Activated CD4-positive, CD25-positive, alpha-beta regulatory T cell treated with anti-CD3 and anti-CD28 coated beads, Interleukin-2, amount 50 U/mL, for 16 hours (primary cell): Measurements from ENCODE around the gene SURF1.
"Not testable (repeated sequence)": the region's sequence is repeated elsewhere in the genome, so short reads cannot be mapped to it uniquely, and the experiment has no call there.

Experiments used
- DNase-seq: peaks from one replicate; pipeline ENCODE4 v3.0.0-alpha.2; 2020; ENCODE audit warnings: low read depth, low spot score

SURF1 gene

DNA sequence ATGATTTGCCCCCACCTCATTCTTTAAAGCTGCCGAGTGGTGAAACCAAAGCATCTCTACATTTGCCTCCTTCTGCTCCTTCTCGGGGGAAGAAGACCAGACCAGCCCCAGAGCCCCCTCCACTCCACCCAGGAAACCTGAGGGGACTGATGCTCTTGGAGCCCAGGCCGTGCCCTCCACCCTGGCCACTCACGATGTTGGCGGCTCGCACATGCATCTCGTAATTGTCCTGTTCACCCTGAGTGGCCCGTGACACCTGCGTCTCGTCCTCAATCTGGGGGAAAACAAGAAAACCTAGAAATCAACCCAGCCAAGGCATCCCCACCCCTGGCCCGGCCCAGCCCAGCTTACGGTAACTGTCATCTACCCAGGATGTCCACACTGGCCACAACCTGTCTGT lies 11.3 kb downstream of the SURF1 start:
- DNase-seq, result no peak

DNA sequence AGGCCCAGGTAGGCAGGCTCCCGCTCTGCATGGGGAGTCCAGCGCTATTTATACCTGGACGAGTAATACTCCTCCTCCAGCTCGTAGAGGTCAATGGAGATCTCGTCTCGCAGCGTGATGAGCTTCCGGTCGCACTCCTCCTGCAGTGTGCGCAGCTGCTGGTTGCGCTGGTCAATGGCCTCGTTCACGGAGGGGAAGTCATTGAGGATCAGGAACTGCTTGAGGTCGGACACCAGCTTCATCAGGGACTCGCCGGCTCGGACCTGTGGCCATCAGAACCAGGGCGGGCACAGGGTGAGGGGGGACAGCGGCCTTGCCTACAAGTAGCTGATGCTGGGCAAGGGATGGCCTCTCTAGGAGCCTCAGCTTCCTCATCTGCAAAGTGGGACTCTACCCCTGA lies 12.2 kb downstream of the SURF1 start:
- no peak for DNase-seq

DNA sequence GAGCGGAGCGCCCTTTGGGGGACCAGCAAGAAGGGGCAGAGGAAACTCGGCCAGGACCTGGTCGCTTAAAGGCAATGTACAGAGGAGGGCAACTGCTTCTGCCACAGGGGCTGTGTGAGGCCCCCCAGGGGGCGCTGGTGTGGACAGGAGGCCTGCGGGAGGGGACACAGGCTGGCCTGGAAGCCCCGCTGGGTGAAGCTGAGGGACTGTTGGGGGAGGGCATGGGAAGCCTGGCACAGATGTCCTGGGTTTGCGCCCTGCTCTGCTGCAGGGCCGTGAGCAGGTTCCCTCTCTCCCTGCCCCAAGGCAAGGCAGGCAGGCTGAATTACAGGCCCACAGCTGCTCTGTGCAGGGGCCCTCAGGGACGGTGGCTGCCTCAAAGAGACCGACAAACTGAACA lies 13.7 kb downstream of the SURF1 start:
- no peak for DNase-seq

DNA sequence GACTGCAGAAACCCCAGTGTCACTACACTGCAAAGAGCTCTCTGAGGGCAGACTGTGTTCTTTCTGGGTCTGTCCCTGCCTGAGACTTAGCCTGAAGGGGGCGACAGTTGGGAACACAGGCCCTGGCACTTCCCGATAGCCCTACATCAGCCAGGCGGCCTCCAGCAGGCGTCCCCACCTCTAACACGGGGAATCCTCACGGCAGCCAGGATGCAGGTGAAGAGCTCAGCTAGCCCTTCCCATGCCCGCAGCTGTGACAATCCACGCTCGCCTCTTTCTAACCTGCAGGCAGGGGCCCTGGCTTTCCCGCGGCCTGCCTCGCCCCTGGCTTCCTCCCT lies 14.2 kb downstream of the SURF1 start:
- DNase-seq, result no peak

DNA sequence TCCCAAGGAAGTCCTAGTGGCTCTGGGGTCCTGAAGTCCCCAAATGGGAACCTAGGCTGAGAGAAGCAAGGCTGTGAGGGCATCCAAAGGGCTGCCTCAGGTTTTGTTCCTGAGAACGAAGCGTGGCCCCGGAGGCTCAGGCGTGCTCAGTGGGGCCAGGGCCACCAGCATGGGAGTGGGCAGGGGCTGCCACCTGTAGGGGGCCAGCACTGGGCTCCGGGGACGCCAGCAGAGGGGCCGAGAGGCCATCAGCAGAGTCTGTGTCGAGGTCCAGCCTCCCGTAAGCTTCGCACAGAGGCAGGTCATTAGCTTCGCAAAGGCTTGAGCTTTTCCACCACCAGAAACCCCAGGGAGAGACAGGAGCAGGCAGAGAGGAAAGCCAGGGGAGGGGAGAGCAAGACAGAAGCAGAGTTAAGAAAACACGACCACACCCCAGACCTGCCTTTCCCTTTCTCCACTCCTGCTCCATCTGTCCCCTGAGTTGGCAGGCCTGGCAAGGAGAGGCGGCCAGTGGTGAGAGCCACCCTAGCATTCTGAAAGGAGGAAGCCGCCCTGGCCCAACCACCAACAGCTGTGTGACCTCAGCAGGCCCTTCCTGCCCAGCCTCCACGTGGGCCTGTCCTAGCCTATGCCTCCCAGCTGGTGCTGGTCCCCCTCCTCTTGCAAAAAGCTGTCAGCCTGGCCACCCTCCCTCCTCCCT lies 14.8 kb downstream of the SURF1 start:
- no peak for DNase-seq

DNA sequence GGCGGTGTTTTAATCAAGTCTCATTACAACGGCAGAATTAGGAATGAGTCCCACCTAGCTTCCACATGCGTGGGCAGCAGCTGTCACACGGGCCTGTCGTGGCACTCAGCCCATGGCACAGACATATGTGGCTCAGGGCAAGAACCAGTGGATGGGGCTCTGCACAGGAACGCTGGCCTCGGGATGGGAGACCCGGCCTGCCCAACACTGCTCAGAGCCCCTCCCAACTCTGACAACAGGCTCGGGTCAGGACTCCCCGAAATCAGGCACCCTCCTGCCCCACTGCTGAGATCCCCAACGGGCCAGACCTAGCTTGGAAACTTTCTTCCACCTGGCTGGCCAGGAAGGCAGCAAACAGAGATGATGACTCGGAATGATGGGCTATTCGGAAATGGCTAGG lies 15.4 kb downstream of the SURF1 start:
- no peak for DNase-seq

DNA sequence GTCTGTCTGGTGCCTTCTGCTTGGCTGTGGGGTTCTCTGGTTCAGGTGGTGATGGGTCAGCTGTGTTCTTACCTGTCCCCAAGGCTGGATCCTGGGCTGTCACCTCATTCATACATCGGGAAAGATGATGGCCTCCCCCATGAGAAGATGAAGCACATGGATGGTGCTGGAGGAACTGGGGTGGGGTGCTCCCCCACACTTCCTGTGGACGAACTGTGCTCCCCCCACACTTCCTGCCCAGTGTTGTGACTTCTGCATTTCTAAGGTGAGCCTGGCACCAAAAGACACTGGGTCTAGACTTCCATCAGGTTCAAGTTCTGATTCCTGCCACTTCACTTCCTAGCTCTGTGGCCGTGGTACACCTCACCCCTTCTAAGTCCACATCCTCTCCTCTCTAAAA lies 16.0 kb downstream of the SURF1 start:
- DNase-seq, result no peak

DNA sequence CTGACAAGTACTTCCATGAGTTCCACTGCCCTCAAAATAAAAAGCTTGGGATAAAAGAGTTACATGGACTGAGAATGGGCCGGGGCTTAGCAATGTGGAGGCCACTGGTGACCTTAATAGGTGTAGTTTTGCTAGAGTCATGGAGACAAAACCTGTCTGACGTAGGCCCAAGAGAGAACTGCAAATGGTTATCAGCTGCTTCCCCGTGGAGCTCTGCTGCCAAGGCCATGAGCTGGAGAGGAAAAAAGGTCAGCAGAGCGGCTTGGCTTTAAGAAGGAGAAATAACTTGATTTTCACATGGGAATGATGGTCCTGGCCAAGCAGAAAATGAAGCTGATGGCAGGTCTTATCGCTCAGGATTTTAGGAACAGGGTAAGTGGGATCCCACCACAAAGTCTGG lies 16.6 kb downstream of the SURF1 start:
- no peak for DNase-seq

DNA sequence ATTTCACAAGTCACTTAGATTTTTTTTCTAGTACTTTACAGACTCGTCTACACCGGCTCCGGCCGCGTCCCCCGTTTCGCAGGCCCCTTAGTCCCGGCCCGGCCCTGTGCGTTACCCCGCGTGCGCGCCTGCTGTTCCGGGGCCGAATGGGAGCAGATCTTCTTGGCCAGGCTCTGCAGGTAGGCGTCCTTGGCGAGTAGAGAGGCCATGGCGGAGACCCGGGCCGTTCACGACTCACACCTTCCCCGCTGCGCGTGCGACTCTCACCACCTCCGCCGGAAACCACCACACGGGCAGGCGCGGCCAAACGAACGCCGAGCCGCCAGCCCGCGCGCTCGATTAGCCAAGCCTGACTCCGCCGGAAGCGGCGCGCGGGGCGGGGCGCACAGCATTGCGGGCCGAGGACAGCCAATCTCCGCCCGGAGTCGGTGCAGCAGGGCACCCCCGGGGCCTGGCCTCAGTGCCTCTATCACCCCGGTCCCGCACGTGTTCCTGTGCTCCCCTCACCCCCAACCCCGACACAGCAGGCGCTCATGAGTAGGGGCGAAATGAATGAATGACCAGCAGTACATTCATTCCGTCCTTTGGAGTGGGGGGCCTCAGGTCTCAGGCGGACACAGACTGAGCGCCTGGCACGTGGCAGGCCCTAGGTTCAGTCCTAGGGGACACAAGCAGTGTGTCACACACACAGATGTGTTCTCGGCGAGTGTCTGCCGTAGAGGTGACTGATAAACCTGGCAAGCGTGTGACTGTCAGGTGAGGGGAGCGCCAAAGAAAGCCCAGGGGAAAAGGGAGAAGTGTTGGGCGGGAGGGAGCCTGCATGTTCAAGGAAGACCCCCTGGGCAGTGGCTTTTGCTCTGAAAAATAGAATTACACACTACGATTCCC lies 20.1 kb downstream of the SURF1 start, which contains the start of gene SURF6:
Gene SURF6, minus strand, starts transcription at position 265 of the 888 bp plus-strand sequence. Its CDS starts 56 bp downstream, at position 209.
- peak; percentile 88 for DNase-seq

DNA sequence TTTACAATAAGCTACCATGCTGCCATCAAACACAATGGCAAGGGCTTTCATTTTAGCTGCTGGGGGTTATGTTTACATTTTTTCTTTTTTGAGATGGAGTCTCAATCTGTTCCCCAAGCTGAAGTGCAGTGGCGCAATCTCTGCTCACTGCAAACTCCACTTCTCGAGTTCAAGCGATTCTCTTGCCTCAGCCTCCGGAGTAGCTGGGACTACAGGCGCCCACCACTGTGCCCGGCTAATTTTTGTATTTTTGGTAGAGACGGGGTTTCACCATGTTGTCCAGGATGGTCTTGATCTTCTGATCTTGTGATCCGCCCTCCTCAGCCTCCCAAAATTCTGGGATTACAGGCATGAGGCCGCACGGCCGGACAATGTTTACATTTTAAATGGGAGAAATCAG lies 21.4 kb downstream of the SURF1 start:
- not testable (repeated sequence) for DNase-seq

DNA sequence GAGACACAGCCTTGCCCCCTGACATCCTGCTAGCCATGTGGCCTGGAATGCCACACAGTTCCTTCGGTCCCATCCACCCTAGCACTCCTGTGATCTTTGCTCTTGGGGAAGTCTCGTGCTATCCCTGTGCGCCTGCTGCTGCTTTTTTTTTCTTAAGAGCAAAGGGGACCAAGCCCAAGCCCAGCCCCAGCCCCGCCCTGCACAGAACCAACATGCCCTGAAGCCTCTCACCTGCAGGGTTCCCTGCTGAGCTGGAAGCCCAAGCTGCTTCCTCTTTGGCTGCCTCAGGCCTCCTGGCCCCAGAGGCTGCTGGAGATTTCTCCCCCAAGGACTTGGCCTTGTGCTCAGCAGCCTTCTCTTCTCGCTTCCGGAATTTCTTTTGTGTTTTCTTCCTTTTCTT lies 22.1 kb downstream of the SURF1 start:
- DNase-seq, result no peak

DNA sequence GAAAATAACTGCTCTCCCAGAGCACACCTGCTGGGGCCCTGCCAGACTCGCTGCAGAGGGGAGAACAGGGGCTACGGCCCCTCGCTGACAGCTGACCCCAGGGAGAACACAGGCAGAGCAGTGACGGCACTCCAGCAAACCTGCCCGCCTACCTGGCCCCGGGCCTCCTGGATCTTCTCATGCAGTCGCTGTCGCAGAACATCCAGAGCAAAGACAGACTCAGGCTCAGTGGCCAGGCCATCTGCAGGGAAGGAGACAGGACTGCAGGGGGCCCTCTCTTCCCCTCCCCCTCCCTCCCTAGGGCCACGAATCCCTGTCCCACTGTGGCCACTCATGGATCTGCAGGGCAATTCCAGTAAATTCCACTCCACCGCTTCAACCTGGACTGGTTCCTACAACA lies 22.7 kb downstream of the SURF1 start:
- DNase-seq, result no peak

DNA sequence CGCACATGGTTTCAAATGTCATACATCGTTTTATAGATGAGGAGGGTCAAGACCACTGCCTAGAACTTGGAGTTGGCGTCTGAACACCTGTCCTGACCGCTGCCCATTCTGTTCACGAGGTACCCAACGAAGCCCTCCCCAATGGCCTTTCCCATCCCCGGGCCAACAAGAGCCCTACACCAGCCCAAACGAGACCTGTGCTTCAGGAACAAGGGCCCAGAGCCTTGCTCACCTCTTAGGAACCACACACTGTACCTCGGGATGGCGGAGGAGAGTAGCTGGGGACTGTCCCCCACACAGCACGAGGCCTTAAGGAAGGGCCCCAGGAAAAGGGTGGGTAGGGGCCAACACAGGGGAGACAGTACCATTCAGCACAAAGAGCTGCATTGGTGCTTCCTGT lies 23.3 kb downstream of the SURF1 start:
- no peak for DNase-seq

DNA sequence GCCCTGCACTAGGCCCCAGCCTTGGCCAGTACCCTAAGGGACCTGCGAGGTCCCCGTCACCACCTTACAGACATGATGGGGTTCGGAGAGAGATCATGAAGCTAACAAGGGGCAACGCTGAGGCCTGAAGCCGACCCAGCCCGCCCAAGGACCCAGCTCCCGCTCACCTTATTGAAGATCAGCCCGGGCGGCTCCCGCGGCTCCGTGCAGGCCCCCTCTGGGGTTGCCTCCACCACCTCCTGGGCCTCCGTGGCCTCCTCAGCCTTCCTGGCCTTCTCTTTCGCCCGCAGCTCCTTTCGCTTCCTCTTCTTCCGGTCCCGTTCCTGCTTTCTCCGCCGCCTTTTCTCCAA lies 23.9 kb downstream of the SURF1 start:
- no peak for DNase-seq

DNA sequence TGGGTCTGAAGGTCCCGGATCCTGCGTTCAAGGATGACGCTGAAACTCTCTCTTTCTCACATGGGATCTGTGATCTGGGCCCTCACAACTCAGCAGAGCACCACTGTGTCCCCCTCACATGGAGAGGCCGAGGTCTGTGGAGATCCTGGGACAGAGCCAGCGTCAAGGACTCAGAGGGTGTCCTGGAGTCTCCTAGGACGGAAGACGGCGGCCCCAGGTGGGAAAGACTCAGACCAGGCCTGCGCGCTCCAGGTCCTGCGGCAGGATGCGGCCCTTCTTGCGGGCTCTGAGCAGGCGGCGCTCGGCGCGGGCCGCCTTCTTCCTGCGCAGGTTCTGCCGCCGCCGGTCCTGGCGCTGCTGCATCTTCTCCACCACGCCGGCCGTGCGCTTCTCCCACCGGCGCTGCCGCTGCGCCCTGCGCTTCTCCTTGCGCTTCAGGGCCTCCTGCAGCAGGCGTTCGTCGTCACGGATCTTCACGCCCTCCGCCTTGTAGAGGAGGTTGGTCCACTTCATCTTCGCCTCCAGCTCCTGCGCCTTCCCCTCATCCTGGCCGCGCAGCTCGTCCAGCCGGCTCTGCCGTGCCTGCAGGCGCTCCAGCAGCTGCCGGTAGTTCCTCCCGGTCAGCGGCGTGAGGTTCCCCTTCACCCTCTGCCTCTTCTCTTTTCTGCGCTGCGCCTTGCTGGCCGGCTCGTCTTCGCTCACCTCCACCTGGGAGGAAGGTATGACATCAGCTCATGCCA lies 24.5 kb downstream of the SURF1 start:
- no peak for DNase-seq

DNA sequence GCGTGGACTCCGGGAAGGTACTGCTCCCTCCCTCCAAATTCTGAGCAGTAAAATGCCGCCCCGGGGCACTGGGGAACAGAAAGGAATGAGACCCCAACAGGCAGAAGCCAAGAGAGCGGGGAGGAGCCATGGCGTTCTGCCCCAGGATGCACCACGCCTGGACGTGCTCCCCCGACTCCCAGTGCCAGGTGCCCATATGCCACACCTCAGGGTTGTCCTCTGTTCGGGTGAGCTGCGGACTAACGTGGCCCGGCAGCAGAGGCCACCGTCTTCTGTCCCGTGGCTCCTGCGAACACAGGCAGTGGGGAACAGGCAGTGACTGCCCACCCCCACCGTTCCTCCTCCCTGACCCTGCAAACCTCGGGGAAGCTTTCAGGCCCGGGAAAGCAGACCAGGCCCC lies 25.1 kb downstream of the SURF1 start:
- DNase-seq, result no peak

DNA sequence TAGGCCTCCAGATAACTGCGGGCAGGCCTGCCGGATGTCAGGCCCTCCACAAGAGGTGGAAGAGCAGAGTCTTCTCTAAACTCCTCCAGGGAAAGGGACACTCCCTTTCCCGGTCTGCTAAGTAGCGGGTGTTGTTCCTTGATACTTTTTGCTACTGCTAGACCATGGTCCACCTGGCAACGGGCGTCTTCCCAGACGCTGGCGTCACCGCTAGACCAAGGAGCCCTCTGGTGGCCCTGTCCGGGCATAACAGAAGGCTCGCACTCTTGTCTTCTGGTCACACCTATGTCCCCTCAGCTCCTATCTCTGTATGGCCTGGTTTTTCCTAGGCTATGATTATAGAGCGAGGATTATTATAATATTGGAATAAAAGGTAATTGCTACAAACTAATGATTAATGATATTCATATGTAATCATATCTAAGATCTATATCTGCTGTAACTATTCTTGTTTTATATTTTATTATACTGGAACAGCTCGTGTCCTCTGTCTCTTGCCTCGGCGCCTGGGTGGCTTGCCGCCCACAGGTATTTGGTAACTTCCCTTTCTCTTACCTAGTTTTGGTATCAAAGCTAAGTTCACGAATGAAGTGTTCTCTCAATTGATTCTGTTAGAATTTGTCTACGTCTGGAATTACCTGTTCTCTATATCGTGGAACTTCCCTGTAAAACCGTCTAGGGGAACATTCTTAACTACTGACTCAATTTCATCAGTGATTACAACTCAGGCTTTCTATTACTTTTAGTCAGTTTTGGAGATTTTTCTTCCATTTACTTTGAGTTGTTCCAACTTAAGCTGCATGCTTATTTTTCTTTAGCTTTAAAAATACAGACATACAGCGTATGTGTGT lies 26.8 kb downstream of the SURF1 start:
- DNase-seq, result not testable (repeated sequence)

DNA sequence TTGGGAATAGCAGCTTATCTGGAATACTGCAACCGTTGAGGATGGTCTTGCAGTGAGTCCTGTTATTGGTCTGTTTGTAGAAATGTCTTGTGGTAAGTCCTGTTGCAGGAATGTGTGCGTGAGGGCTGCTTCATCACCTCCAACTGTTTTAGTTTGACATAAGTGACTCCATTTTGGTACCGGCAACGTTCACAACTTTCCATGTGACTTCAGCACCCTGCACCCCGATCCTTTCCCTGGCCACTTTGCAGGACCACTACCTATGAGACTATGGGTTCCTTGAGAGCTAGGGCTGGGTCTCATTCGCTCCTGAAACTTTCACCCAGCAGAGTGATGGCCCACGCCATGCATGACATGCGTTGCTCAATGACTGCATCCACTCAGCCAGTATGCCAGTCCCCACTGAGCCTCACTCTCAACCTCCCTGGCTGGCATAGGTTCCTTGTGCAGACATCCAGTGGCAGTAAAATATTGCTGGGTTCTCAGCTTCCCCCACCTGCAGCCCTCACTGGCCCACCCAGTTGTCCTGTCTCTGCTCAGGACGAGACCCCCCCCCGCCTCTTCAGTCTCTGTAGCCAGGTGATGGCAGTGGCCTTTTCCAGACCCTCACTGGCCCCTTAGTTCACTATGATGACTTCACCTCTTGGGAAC lies 28.3 kb downstream of the SURF1 start:
- no peak for DNase-seq

DNA sequence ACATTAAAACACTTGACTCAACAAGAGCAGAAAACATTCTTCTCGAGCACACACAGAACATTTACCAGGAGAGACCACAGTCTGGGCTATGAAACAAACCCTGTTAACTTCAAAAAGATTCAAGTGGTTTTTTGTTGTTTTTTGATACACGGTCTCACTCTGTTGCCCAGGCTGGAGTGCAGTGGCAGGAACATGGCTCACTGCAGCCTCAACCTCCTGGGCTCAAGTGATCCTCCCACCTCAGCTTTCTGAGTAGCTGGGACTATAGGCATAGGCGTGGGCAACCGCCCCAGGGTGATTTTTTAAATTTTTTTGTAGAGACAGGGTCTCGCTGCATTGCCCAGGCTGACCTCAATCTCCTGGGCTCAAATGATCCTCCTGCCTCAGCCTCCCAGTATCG lies 29.3 kb downstream of the SURF1 start:
- not testable (repeated sequence) for DNase-seq

DNA sequence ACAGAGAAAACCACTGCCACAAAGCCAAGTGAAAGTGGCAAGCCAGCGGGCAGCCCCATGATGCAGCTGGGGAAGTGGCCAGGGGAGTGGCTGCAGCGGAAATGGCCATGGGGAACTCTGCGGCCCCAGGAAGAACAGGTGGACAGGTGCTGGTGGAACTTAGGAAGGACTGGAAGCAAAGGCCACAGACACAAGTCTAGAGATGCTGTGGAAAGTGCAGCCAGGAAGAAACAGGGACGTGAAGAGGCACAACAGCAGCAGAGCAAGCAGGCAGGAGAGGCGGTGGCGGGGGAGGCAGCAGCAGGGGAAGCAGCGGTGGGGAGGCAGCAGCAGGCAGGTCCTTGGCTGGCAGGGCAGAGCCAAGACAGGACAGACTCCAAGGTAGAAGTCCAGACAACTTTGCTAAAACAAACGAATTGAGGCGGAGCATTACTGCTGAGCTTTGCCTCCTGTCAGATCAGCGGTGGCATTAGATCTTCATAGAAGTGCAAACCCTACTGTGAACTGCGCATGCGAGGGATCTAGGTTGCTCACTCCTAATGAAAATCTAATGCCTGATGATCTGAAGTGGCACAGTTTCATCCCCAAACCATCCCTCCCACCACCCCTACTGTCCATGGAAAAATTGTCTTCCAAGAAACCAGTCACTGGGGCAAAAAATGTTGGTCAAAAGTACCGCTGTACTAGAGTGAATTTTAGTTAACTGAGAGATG lies 32.1 kb downstream of the SURF1 start:
- DNase-seq, result no peak
